Calu3 (cell line): ENCODE measurements around the gene MTG2. TPM values are rescaled to one million over a fixed set of nuclear protein-coding genes. Genes with fewer than 3 reads are reported as not detected.

ENCODE experiments used
- BruUV-seq: library from RNA; stranded (reverse); fragments of 400-500 nt; replicated peaks from 2 replicates; lab custom pipeline; 2021; lab: Mats Ljungman, UMichigan
- CTCF ChIA-PET: fragments of 300-600 bp; sonication (Branson Sonifier 250); formaldehyde crosslinking; loops from one replicate; lab custom pipeline; 2022; ENCODE audit warnings: antibody characterized with exemption; lab: Charles Lee
- DNase-seq: peaks from one replicate; pipeline ENCODE4 v3.0.0; 2022
- H3K27ac Mint-ChIP-seq: one replicate; pipeline ENCODE4 v1.8.0; 2022; ENCODE audit warnings: mixed read lengths; ENCODE audit not compliant: unreplicated experiment
- H3K27me3 Mint-ChIP-seq: one replicate; pipeline ENCODE4 v1.8.0; 2022; ENCODE audit warnings: mixed read lengths; ENCODE audit not compliant: unreplicated experiment
- H3K36me3 Mint-ChIP-seq: one replicate; pipeline ENCODE4 v1.8.0; 2022; ENCODE audit warnings: mild to moderate bottlenecking, moderate library complexity, mixed read lengths; ENCODE audit not compliant: insufficient read depth, unreplicated experiment
- H3K4me1 Mint-ChIP-seq: one replicate; pipeline ENCODE4 v1.8.0; 2022; ENCODE audit warnings: mild to moderate bottlenecking, low read depth, mixed read lengths; ENCODE audit not compliant: unreplicated experiment
- H3K4me3 Mint-ChIP-seq: one replicate; pipeline ENCODE4 v1.8.0; 2022; ENCODE audit warnings: mild to moderate bottlenecking, low read depth, moderate library complexity, mixed read lengths; ENCODE audit not compliant: unreplicated experiment
- H3K9me3 Mint-ChIP-seq: one replicate; pipeline ENCODE4 v1.8.0; 2022; ENCODE audit warnings: low read depth, mixed read lengths; ENCODE audit not compliant: unreplicated experiment
- intact Hi-C: fragments of 100-400 bp; cut with micrococcal nuclease; formaldehyde crosslinking; loops from one replicate; pipeline ENCODE4 v1.10.0; 2022; ENCODE audit not compliant: unreplicated experiment
- total RNA-seq: library from RNA; stranded (reverse); gene quantifications from 2 replicates; pipeline ENCODE4 v1.2.3, GENCODE V29; 2022
- TF ChIP-seq, protein P1 (sequence below): fragments of 200-600 bp; IDR thresholded peaks from one replicate; pipeline ENCODE4 v1.8.0; 2022; ENCODE audit warnings: antibody characterized with exemption; ENCODE audit not compliant: unreplicated experiment

The MTG2 gene
- total RNA-seq, 1 experiment from 2014 or later = 87.9 TPM

- no TSS peak for BruUV-seq
- CTCF ChIA-PET = interaction anchor here (0.7 kb wide), 1 partner anchor 68 kb away, joined by 3 read pairs; no protein-coding TSS in a partner anchor
- TF ChIP-seq, protein P1, sequence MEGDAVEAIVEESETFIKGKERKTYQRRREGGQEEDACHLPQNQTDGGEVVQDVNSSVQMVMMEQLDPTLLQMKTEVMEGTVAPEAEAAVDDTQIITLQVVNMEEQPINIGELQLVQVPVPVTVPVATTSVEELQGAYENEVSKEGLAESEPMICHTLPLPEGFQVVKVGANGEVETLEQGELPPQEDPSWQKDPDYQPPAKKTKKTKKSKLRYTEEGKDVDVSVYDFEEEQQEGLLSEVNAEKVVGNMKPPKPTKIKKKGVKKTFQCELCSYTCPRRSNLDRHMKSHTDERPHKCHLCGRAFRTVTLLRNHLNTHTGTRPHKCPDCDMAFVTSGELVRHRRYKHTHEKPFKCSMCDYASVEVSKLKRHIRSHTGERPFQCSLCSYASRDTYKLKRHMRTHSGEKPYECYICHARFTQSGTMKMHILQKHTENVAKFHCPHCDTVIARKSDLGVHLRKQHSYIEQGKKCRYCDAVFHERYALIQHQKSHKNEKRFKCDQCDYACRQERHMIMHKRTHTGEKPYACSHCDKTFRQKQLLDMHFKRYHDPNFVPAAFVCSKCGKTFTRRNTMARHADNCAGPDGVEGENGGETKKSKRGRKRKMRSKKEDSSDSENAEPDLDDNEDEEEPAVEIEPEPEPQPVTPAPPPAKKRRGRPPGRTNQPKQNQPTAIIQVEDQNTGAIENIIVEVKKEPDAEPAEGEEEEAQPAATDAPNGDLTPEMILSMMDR = no peak
- no peaks in the 10 kb centered on the region for H3K4me1 Mint-ChIP-seq
- H3K27ac Mint-ChIP-seq = no peak overlapping the region
- peaks cover 63% of the 10 kb centered on the region for H3K36me3 Mint-ChIP-seq
- no peak overlapping the region for H3K4me3 Mint-ChIP-seq
- H3K9me3 Mint-ChIP-seq = no peaks in the 10 kb centered on the region
- intact Hi-C loops = no loop called here
- no peaks in the 10 kb centered on the region for H3K27me3 Mint-ChIP-seq
- DNase-seq = no peak
These were observed 13.9 kb upstream of the MTG2 start for GRCh38 chr20:62168890-62169435.

- intact Hi-C loops = no loop called here
- Mint-ChIP-seq H3K4me3 (no peak overlapping the region), H3K27me3 (no peaks in the 10 kb centered on the region), H3K4me1 (no peaks in the 10 kb centered on the region), H3K36me3 (peaks cover 65% of the 10 kb centered on the region), H3K9me3 (no peaks in the 10 kb centered on the region), H3K27ac (no peak overlapping the region)
- no peak for DNase-seq
- BruUV-seq = no TSS peak
- CTCF ChIA-PET = interaction anchor here (0.6 kb wide), 1 partner anchor 85 kb away, joined by 3 read pairs; no protein-coding TSS in a partner anchor
- TF ChIP-seq, protein P1 = no peak
These were observed 12.3 kb upstream of the MTG2 start for GRCh38 chr20:62170536-62170935.

GRCh38 chr20:62171245-62171644, 11.6 kb upstream of the MTG2 start:
- no peak overlapping the region for H3K27ac Mint-ChIP-seq
- peaks cover 60% of the 10 kb centered on the region for H3K36me3 Mint-ChIP-seq
- no peak overlapping the region for H3K4me3 Mint-ChIP-seq
- no peak for DNase-seq
- CTCF ChIA-PET = interaction anchor here (0.6 kb wide), 1 partner anchor 86 kb away, joined by 3 read pairs; no protein-coding TSS in a partner anchor
- H3K27me3 Mint-ChIP-seq = no peaks in the 10 kb centered on the region
- no TSS peak for BruUV-seq
- no peaks in the 10 kb centered on the region for H3K9me3 Mint-ChIP-seq
- H3K4me1 Mint-ChIP-seq = no peaks in the 10 kb centered on the region
- TF ChIP-seq, protein P1 = no peak
- intact Hi-C loops = no loop called here

DNA sequence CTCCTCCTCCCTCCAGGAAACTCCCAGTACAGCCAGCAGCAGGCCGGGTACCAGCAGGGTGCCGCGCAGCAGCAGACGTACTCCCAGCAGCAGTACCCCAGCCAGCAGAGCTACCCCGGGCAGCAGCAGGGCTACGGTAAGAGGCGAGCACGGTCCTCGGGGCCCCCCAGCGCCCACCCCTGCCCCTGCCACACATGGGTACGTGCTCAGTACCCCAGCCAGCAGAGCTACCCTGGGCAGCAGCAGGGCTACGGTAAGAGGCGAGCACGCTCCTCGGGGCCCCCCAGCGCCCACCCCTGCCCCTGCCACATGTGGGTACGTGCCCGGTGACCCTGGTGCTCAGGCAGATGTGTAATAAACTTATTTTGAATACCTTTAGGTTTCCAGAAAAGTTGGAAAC, 10.2 kb upstream of the MTG2 start:
- Mint-ChIP-seq H3K4me1 (no peaks in the 10 kb centered on the region), H3K27ac (no peak overlapping the region), H3K36me3 (peaks cover 64% of the 10 kb centered on the region), H3K4me3 (no peak overlapping the region), H3K9me3 (no peaks in the 10 kb centered on the region), H3K27me3 (no peaks in the 10 kb centered on the region)
- intact Hi-C loops = no loop called here
- no peak for DNase-seq
- TF ChIP-seq, protein P1 = no peak
- no TSS peak for BruUV-seq
- CTCF ChIA-PET = no interaction called here
